WTC11 (cell line): ENCODE measurements around the gene ANO4. TPM values are rescaled to one million over a fixed set of nuclear protein-coding genes. Genes with fewer than 3 reads are reported as not detected.

Source experiments
- ATAC-seq: fragments of 200-7000 bp; cut with Tn5 transposase; 2 replicates; pipeline ENCODE4 v1.10.0; 2021; ENCODE audit warnings: mild to moderate bottlenecking, moderate library complexity
- CTCF ChIA-PET: fragments of 300-600 bp; sonication (Branson Sonifier 250); formaldehyde crosslinking; loops from one replicate; lab custom pipeline; 2021; ENCODE audit warnings: antibody characterized with exemption; lab: Charles Lee
- POLR2A ChIA-PET: fragments of 350-600 bp; sonication (Branson Sonifier 250); formaldehyde crosslinking; loops from one replicate; lab custom pipeline; 2021; ENCODE audit warnings: antibody characterized with exemption; lab: Charles Lee
- DNase-seq: peaks from one replicate; pipeline ENCODE4 v3.0.0; 2021; ENCODE audit warnings: low spot score
- H3K27ac Mint-ChIP-seq: 2 replicates; pipeline ENCODE4 v1.8.0; 2021; ENCODE audit warnings: mixed read lengths
- H3K27me3 Mint-ChIP-seq: 2 replicates; pipeline ENCODE4 v1.8.0; 2021; ENCODE audit warnings: low read depth, mild to moderate bottlenecking, moderate library complexity, mixed read lengths
- H3K36me3 Mint-ChIP-seq: 2 replicates; pipeline ENCODE4 v1.8.0; 2021; ENCODE audit warnings: mixed read lengths
- H3K4me1 Mint-ChIP-seq: 2 replicates; pipeline ENCODE4 v1.8.0; 2022; ENCODE audit warnings: mixed read lengths
- H3K4me3 Mint-ChIP-seq: 2 replicates; pipeline ENCODE4 v1.8.0; 2021; ENCODE audit warnings: mild to moderate bottlenecking, moderate library complexity, mixed read lengths
- H3K9me3 Mint-ChIP-seq: 2 replicates; pipeline ENCODE4 v1.8.0; 2021; ENCODE audit warnings: mixed read lengths
- AR ChIP-seq: fragments of 250-450 bp; sonication (Bioruptor Pico); IDR thresholded peaks from 2 replicates; pipeline ENCODE4 v1.9.0; 2021; ENCODE audit warnings: mild to moderate bottlenecking
- E2F4 ChIP-seq: sonication (generic); formaldehyde crosslinking; IDR thresholded peaks from 2 replicates; pipeline ENCODE4 v1.8.1; 2022; ENCODE audit warnings: low read depth, mild to moderate bottlenecking, moderate library complexity, missing genetic modification reagents, borderline replicate concordance
- ERG ChIP-seq: fragments of 250-450 bp; sonication (Bioruptor Pico); IDR thresholded peaks from 2 replicates; pipeline ENCODE4 v1.8.0; 2021; ENCODE audit warnings: mild to moderate bottlenecking
- NFYB ChIP-seq: sonication (generic); formaldehyde crosslinking; conservative IDR thresholded peaks from 2 replicates; pipeline ENCODE4 v1.8.0; 2022; ENCODE audit warnings: low read depth, missing genetic modification reagents
- NR3C1 ChIP-seq: sonication (generic); formaldehyde crosslinking; conservative IDR thresholded peaks from 2 replicates; pipeline ENCODE4 v1.8.1; 2023; ENCODE audit warnings: low read depth, mild to moderate bottlenecking, missing genetic modification reagents
- PRDM15 ChIP-seq: sonication (generic); formaldehyde crosslinking; IDR thresholded peaks from 2 replicates; pipeline ENCODE4 v1.8.0; 2022; ENCODE audit warnings: missing genetic modification reagents
- PREB ChIP-seq: sonication (generic); formaldehyde crosslinking; IDR thresholded peaks from 2 replicates; pipeline ENCODE4 v1.8.1; 2022; ENCODE audit warnings: mild to moderate bottlenecking, missing genetic modification reagents, moderate library complexity, borderline replicate concordance
- SOX15 ChIP-seq: fragments of 250-450 bp; sonication (Bioruptor Pico); IDR thresholded peaks from 2 replicates; pipeline ENCODE4 v1.9.0; 2021; ENCODE audit warnings: mild to moderate bottlenecking
- STAT6 ChIP-seq: sonication (generic); formaldehyde crosslinking; conservative IDR thresholded peaks from 2 replicates; pipeline ENCODE4 v1.8.1; 2023; ENCODE audit warnings: mild to moderate bottlenecking, low read depth, missing genetic modification reagents, moderate library complexity
- TCF7 ChIP-seq: sonication (generic); formaldehyde crosslinking; IDR thresholded peaks from 2 replicates; pipeline ENCODE4 v1.8.0; 2022; ENCODE audit warnings: mild to moderate bottlenecking, low read depth, missing genetic modification reagents, moderate library complexity
- TEAD4 ChIP-seq: sonication (generic); formaldehyde crosslinking; IDR thresholded peaks from 2 replicates; pipeline ENCODE4 v1.8.0; 2022; ENCODE audit warnings: mild to moderate bottlenecking, missing genetic modification reagents
- ZBTB21 ChIP-seq: sonication (generic); formaldehyde crosslinking; IDR thresholded peaks from 2 replicates; pipeline ENCODE4 v1.8.1; 2023; ENCODE audit warnings: mild to moderate bottlenecking, missing genetic modification reagents, borderline replicate concordance
- ZNF121 ChIP-seq: sonication (generic); formaldehyde crosslinking; IDR thresholded peaks from 2 replicates; pipeline ENCODE4 v1.8.0; 2023; ENCODE audit warnings: missing genetic modification reagents
- ZNF263 ChIP-seq: sonication (generic); formaldehyde crosslinking; IDR thresholded peaks from 2 replicates; pipeline ENCODE4 v1.8.1; 2022; ENCODE audit warnings: low read depth, mild to moderate bottlenecking, moderate library complexity, missing genetic modification reagents
- ZNF281 ChIP-seq: sonication (generic); formaldehyde crosslinking; IDR thresholded peaks from 2 replicates; pipeline ENCODE4 v1.8.0; 2023; ENCODE audit warnings: mild to moderate bottlenecking, missing genetic modification reagents
- ZNF317 ChIP-seq: sonication (generic); formaldehyde crosslinking; IDR thresholded peaks from 2 replicates; pipeline ENCODE4 v1.8.1; 2023; ENCODE audit warnings: low read depth, mild to moderate bottlenecking, moderate library complexity, missing genetic modification reagents, borderline replicate concordance
- ZNF396 ChIP-seq: fragments of 250-450 bp; sonication (Bioruptor Pico); IDR thresholded peaks from 2 replicates; pipeline ENCODE4 v1.8.0; 2021; ENCODE audit warnings: mild to moderate bottlenecking, moderate library complexity, borderline replicate concordance
- total RNA-seq: library from RNA; stranded (reverse); gene quantifications from 3 replicates; pipeline ENCODE4 v1.2.3, GENCODE V29; 2021

Gene ANO4
- total RNA-seq, 1 experiment from 2014 or later = 2.6 TPM

GRCh38 chr12:100904270-100904669 lies 109.7 kb downstream of the ANO4 start:
- ChIA-PET POLR2A (no interaction called here), CTCF (no interaction called here)
- Mint-ChIP-seq H3K27ac (no peak overlapping the region), H3K36me3 (no peaks in the 10 kb centered on the region), H3K4me1 (no peaks in the 10 kb centered on the region), H3K27me3 (no peaks in the 10 kb centered on the region), H3K4me3 (no peak overlapping the region), H3K9me3 (peaks cover 3% of the 10 kb centered on the region; the same call in 1 of the 2 replicates)
- DNase-seq (no peak), ATAC-seq (no peak)
- TF ChIP-seq SOX15 (CRISPR knock-in tag) (no peak), ZNF121 (no peak), NFYB (CRISPR knock-in tag) (no peak), AR (CRISPR knock-in tag) (no peak), ZNF396 (CRISPR knock-in tag) (no peak), NR3C1 (no peak), ZBTB21 (CRISPR knock-in tag) (no peak), TEAD4 (CRISPR knock-in tag) (no peak), TCF7 (CRISPR knock-in tag) (no peak)

- no peak for DNase-seq
- Mint-ChIP-seq H3K36me3 (no peaks in the 10 kb centered on the region), H3K4me1 (no peaks in the 10 kb centered on the region), H3K9me3 (no peaks in the 10 kb centered on the region), H3K27me3 (no peaks in the 10 kb centered on the region), H3K4me3 (no peak overlapping the region), H3K27ac (no peak overlapping the region)
- POLR2A ChIA-PET = no interaction called here
- no peak for ATAC-seq
- CTCF ChIA-PET = no interaction called here
- TF ChIP-seq ZNF121 = no peak
- TF ChIP-seq ERG (CRISPR knock-in tag) = no peak
- TF ChIP-seq ZNF281 (CRISPR knock-in tag) = no peak
- TF ChIP-seq ZNF263 (CRISPR knock-in tag) = no peak
- no peak for TF ChIP-seq NR3C1
- no peak for TF ChIP-seq TEAD4 (CRISPR knock-in tag)
- TF ChIP-seq ZNF317 = no peak
- no peak for TF ChIP-seq E2F4
- TF ChIP-seq STAT6 (CRISPR knock-in tag) = no peak
- no peak for TF ChIP-seq PREB (CRISPR knock-in tag)
- TF ChIP-seq PRDM15 = no peak
Measured at GRCh38 chr12:100908501-100908900, 113.9 kb downstream of the ANO4 start.
